Omental fat pad (tissue), 4 donors: ENCODE results near the gene PRPSAP1. TPM values are rescaled to one million over a fixed set of nuclear protein-coding genes. Genes with fewer than 3 reads are reported as not detected.

Source experiments
- ATAC-seq: fragments of 150-250 bp; one replicate; pipeline ENCODE4 v1.9.1; 2016; ENCODE audit warnings: mild to moderate bottlenecking, moderate library complexity; ENCODE audit not compliant: low FRiP score
- DNase-seq: peaks from one replicate; pipeline ENCODE4 v3.0.0-alpha.2; 2019; ENCODE audit warnings: low spot score
- total RNA-seq, 4 donors: library from RNA; depleted of rRNA; stranded (reverse); fragments of >200 nt; gene quantifications; one replicate each; pipeline ENCODE4 v1.1.0, GENCODE V29; 2016
- TF ChIP-seq, protein P1 (sequence below), 3 donors: fragments of 450-650 bp; IDR thresholded peaks; one replicate each; pipeline ENCODE4 v1.5.1; 2016 to 2017; ENCODE audit warnings: antibody characterized with exemption in 3 of 3, mild to moderate bottlenecking in 3 of 3, moderate library complexity in 2 of 3

Gene PRPSAP1
- total RNA-seq, 4 donors from 2014 or later: 31.3 to 80.4 (median 53.7) TPM

DNA sequence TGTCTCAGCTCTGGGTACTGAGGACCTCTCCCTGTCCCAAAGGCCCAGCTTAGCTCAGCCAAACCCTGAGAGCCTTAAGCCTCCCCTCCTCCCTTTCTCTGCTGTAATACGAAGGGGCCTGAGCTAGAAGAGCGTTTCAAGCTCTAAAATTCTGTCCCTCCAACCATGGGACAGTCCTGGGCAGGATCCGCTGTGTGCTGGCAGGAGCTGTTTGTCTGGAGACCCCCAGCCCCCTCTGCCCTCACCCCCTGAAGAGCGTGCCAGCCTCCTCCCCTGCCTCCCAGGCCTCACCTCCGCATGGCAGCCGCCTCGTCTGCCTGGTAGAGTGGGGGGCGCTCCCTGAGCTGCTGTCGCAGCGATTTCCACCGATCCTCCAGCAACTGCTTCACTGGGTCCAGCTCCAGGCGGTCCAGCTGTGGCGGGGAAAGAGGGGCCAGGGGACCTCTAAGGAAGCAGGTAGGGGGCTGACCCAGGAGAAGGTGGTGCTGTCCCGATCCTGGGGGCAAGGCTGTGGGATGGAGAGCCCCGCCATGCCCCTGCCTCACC, 73.9 kb downstream of the PRPSAP1 start:
- DNase-seq (no peak), ATAC-seq (no peak)
- TF ChIP-seq, protein P1, sequence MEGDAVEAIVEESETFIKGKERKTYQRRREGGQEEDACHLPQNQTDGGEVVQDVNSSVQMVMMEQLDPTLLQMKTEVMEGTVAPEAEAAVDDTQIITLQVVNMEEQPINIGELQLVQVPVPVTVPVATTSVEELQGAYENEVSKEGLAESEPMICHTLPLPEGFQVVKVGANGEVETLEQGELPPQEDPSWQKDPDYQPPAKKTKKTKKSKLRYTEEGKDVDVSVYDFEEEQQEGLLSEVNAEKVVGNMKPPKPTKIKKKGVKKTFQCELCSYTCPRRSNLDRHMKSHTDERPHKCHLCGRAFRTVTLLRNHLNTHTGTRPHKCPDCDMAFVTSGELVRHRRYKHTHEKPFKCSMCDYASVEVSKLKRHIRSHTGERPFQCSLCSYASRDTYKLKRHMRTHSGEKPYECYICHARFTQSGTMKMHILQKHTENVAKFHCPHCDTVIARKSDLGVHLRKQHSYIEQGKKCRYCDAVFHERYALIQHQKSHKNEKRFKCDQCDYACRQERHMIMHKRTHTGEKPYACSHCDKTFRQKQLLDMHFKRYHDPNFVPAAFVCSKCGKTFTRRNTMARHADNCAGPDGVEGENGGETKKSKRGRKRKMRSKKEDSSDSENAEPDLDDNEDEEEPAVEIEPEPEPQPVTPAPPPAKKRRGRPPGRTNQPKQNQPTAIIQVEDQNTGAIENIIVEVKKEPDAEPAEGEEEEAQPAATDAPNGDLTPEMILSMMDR (IDR thresholded peaks at IDR 0.05): no peak

DNA sequence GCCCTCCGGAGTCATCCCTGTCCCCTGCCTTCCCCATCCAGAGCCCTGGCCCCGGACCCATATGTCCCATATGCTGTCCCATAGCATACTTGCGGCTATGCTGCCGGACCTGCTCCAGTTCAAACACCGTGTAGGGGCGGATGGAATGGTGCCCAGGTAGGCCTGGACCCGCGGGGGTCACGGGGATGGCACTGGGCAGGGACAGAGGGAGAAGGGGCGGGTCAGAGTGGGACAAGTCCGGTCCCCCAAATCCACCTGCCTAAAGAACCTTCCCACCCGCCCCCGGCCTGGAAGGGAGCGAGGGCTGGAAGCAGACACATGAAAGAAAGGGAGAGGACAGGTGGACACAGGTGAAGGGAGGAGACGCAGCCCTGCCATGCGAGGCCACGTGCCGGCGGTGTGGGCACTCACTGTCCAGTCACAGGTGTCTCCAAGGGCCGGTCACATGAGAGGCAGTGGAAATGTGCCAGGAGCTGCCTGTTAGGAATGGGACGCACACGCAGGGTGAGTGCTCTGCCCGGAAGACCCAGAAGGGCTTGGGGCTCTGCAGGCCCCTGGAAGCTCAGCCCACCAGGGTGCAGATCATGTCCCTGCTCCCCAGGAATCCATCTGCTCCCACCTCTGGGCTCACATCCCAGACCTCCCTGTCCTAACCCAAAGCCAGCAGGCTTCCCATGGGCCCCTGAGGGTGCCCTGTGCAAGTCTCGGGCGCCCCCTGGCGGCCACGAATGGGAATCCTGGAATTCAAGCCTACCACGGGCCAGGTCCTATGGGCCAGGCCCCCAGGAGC, 74.6 kb downstream of the PRPSAP1 start:
- TF ChIP-seq, protein P1 (IDR thresholded peaks at IDR 0.05): peak in 1 of 3 donors; percentile 93
- peak; percentile 61 for ATAC-seq
- peak; percentile 91 for DNase-seq

DNA sequence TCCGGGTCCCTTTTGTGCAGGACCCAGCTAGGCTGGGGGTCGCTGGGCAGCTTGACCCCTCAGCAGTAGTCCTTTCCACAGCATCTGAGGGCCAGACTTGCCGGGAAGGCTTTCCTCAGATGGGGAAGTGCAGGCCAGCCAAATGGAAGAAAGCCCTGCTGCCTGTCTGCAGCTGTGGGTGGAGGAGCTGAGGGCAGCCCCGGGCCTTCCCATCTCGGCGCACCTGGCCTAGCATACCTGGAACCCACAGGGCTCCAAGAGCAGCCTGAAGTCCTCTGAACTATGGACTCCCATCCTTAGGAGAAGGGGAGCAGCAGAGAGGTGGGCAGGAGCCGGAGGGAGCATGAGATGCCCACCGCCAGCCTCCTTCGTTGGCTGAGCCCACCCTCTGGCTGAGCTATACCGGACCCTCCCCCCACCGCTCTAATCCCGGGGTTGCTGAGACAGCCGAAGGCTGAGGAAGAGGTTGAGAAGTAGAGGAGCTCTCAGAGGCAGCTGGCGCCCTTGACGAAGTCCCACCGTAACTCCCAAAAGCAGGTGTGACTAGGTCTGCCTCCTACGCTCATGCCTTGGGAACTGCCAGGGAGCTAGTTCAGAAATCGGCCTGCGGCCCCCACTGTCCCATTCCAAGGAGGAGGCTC, 75.3 kb downstream of the PRPSAP1 start:
- DNase-seq (no peak), ATAC-seq (no peak)
- TF ChIP-seq, protein P1 (IDR thresholded peaks at IDR 0.05): no peak

DNA sequence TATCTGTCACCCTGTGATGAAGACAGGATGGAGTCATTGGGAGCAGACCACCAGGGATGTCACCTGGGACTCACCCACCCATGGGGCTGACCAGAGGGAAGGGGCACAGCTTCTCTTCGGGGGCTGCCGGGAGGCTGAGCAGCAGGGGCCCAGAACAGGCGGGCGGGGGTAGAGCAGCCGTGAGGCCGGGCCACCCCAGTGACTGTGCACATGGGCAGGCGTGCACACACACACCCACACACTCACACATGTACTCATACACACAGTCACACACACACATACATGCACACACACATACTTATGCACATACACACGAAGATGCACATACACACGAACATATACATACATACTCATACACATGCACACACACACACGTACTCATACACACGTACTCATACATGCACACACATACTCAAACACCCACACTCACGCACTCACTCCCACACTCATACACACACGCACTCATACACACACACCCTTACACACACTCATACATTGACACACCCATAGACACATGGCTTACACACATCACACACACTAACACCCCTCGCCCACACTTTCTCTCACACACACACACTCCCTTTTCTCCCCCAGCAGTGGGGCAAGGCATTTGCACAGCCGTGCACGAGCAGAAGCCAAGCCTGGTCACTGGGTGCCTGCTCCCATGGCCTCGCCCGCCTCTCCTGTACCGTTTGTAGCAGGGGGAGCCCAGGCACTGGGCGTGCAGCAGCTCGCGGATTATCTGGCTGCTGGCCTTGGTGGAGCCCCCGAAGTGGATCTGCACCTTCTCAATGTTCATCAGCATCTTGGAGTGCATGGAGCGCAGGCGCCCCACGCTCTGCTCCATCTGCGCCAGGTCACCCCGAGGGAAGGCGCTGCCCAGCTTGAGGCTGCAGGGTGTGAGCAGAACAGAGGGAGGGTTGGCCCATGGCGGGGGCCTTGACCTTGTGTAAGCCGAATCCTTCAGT, 76.1 kb downstream of the PRPSAP1 start:
- TF ChIP-seq, protein P1 (IDR thresholded peaks at IDR 0.05): no peak
- DNase-seq (no peak), ATAC-seq (no peak)

DNA sequence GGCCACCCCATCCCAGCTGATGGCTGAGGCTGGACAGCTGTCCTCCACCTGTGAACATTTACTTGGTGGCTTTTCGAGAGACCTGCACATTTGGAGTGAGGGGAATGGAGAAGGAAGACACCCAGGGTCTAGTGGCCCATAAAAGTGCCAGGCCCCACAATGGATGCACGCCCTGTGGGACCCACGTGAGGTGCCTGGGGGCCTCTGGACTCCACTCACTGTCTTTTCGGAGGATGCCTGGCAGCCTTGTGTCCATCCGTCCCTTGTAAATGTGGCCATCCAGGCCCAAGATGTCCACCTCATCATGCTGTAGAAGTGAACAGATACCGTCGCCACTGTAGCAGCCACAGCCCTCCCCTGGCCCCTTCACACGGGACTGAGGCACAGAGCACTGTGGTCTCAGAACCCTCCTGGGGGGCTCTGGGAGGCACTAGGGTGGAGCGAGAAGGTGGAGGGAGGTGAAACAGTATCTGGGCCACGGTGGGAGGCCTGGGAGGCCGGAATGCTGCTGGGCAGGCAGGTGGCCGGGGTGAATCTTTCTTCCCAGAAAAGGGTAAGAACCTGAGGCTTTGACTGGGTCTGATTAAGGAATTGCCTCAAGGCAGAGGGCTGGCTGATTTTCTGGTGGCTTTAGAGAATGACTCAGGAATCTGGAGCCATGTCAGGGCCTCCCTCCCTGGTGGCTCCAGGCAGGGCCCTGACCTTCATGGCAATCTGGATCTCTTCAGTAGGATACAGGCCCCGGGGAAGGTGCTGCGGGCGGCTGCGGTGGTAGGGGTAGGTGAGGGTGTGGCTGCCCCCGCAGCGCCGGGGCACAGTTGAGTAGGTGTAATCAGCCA, 77.0 kb downstream of the PRPSAP1 start:
- TF ChIP-seq, protein P1 (IDR thresholded peaks at IDR 0.05): no peak
- no peak for DNase-seq
- no peak for ATAC-seq

DNA sequence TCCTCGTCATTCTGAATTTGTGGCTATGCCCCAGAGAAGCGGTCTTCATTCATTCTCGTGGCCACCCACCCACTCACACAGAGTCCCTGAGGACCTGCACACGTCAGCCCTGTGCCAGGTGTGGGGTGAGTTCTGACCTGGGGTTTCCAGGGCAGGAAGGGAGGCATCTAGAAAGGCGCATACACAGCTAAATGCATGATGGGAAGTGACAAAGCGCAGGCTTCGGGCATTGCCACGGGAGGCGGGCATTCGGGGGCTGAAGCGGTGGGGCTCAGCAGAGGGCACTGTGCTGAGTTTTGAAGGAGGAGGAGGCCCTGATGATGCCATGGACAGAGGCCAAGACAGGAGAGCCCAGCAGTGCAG, 77.7 kb downstream of the PRPSAP1 start:
- DNase-seq (no peak), ATAC-seq (no peak)
- TF ChIP-seq, protein P1 (IDR thresholded peaks at IDR 0.05): no peak
